PC-3 (cell line): ENCODE measurements around the gene ARHGEF39. TPM values are rescaled to one million over a fixed set of nuclear protein-coding genes. Genes with fewer than 3 reads are reported as not detected.
A peak's percentile ranks its signal among the peaks of the same experiment; 100 is the strongest.

ENCODE experiments used
- ATAC-seq: fragments of 200-7000 bp; cut with Tn5 transposase; 2 replicates; pipeline ENCODE4 v1.9.1; 2020; ENCODE audit warnings: mild to moderate bottlenecking, moderate library complexity
- BruUV-seq: library from RNA; stranded (reverse); fragments of 400-500 nt; replicated peaks from 2 replicates; lab custom pipeline; 2021; lab: Mats Ljungman, UMichigan
- CTCF ChIA-PET: fragments of 300-600 bp; sonication (Branson Sonifier 250); formaldehyde crosslinking; loops from one replicate; lab custom pipeline; 2022; ENCODE audit warnings: antibody characterized with exemption; lab: Charles Lee
- POLR2A ChIA-PET: fragments of 300-600 bp; sonication (Branson Sonifier 250); formaldehyde crosslinking; loops from one replicate; lab custom pipeline; 2022; ENCODE audit warnings: antibody characterized with exemption; ENCODE audit not compliant: unreplicated experiment; lab: Charles Lee
- DNase-seq: peaks from one replicate; pipeline ENCODE4 v3.0.0-alpha.2; 2015
- H2AFZ ChIP-seq: fragments of 300-600 bp; sonication (generic); 2 replicates; pipeline ENCODE4 v1.6.0; 2016; ENCODE audit warnings: antibody characterized with exemption, low read length
- H3F3A ChIP-seq: fragments of 300-600 bp; sonication (generic); one replicate; pipeline ENCODE4 v1.6.0; 2017; ENCODE audit warnings: antibody characterized with exemption, low read length, control low read depth, mild to moderate bottlenecking; ENCODE audit not compliant: unreplicated experiment
- H3K27ac ChIP-seq: fragments of 300-600 bp; sonication (generic); 2 replicates; pipeline ENCODE4 v1.5.1; 2016; ENCODE audit warnings: mild to moderate bottlenecking, low read length
- H3K27me3 ChIP-seq: fragments of 300-600 bp; sonication (generic); 2 replicates; pipeline ENCODE4 v1.6.1; 2016; ENCODE audit warnings: low read length, mixed read lengths
- H3K36me3 ChIP-seq: fragments of 300-600 bp; sonication (generic); 2 replicates; pipeline ENCODE4 v1.6.1; 2016; ENCODE audit warnings: low read depth, mixed run types, low read length, mixed read lengths
- H3K4me1 ChIP-seq: fragments of 300-600 bp; sonication (generic); 2 replicates; pipeline ENCODE4 v1.5.1; 2016; ENCODE audit warnings: low read length; ENCODE audit not compliant: insufficient read depth
- H3K4me2 ChIP-seq: fragments of 300-600 bp; sonication (generic); 2 replicates; pipeline ENCODE4 v1.6.0; 2016; ENCODE audit warnings: low read length
- H3K4me3 ChIP-seq: fragments of 300-600 bp; sonication (generic); 2 replicates; pipeline ENCODE4 v1.5.1; 2016; ENCODE audit warnings: mild to moderate bottlenecking, low read length, mixed read lengths
- H3K79me2 ChIP-seq: fragments of 300-600 bp; sonication (generic); 2 replicates; pipeline ENCODE4 v1.6.1; 2017; ENCODE audit warnings: low read length, mixed read lengths
- H3K9ac ChIP-seq: fragments of 300-600 bp; sonication (generic); 2 replicates; pipeline ENCODE4 v1.6.0; 2016; ENCODE audit warnings: mild to moderate bottlenecking, low read length
- H3K9me2 ChIP-seq: fragments of 300-600 bp; sonication (generic); replicated peaks from 2 replicates; pipeline ENCODE4 v1.6.1; 2016; ENCODE audit warnings: mixed run types, low read length, mixed read lengths
- H3K9me3 ChIP-seq: fragments of 300-600 bp; sonication (generic); 2 replicates; pipeline ENCODE4 v1.6.1; 2016; ENCODE audit warnings: low read length, mixed read lengths
- H4K20me1 ChIP-seq: fragments of 300-600 bp; sonication (generic); 2 replicates; pipeline ENCODE4 v1.6.1; 2016; ENCODE audit warnings: low read length, mixed read lengths
- CTCF ChIP-seq: fragments of 300-600 bp; sonication (generic); conservative IDR thresholded peaks from 2 replicates; pipeline ENCODE4 v1.5.1; 2017; ENCODE audit warnings: antibody characterized with exemption, low read depth, mild to moderate bottlenecking, low read length
- EZH2 ChIP-seq: fragments of 300-600 bp; sonication (generic); IDR thresholded peaks from one replicate; pipeline ENCODE4 v1.6.1; 2017; ENCODE audit warnings: antibody characterized with exemption, mild to moderate bottlenecking, low read length; ENCODE audit not compliant: unreplicated experiment
- EZH2phosphoT487 ChIP-seq: fragments of 300-600 bp; sonication (generic); IDR thresholded peaks from 2 replicates; pipeline ENCODE4 v1.6.1; 2018; ENCODE audit warnings: mild to moderate bottlenecking, antibody characterized with exemption, low read length, borderline replicate concordance
- intact Hi-C: fragments of 100-400 bp; cut with micrococcal nuclease; formaldehyde crosslinking; loops from 2 replicates; pipeline ENCODE4 v1.9.0; 2023
- total RNA-seq: library from RNA; depleted of rRNA; stranded (reverse); fragments of >200 nt; gene quantifications from 2 replicates; pipeline ENCODE4 v1.2.3, GENCODE V29; 2014

Gene ARHGEF39
- total RNA-seq, 1 experiment from 2014 or later = 2.6 TPM

- POLR2A ChIA-PET = no interaction called here
- Histone ChIP-seq H2AFZ (0 out of 2 replicates have a peak overlapping the region, but pooled peaks have one; percentile 34), H3K4me3 (no peak overlapping the region), H3F3A (no peaks in the 10 kb centered on the region), H3K36me3 (no peaks in the 10 kb centered on the region), H3K9me3 (no peaks in the 10 kb centered on the region), H4K20me1 (no peaks in the 10 kb centered on the region), H3K4me2 (peak overlapping the region; percentile 26; the same call in 1 of the 2 replicates), H3K4me1 (peaks cover 28% of the 10 kb centered on the region), H3K9me2 (no peaks in the 10 kb centered on the region), H3K27me3 (no peaks in the 10 kb centered on the region), H3K79me2 (peaks cover 4% of the 10 kb centered on the region), H3K27ac (peak overlapping the region; percentile 23), H3K9ac (no peak overlapping the region)
- CTCF ChIA-PET = no interaction called here
- ATAC-seq (peak; percentile 21; the same call in 1 of the 2 replicates), DNase-seq (peak; percentile 66)
- intact Hi-C loops = no loop called here
- TF ChIP-seq CTCF (no peak), EZH2 (no peak), EZH2phosphoT487 (no peak)
- no TSS peak for BruUV-seq
Observed at GRCh38 chr9:35669331-35670145, 4.5 kb upstream of the ARHGEF39 start.

- POLR2A ChIA-PET = no interaction called here
Observed at GRCh38 chr9:35667939-35668338, 2.9 kb upstream of the ARHGEF39 start.

More at GRCh38 chr9:35667939-35668338, 2.9 kb upstream of the ARHGEF39 start:
- H3K27ac ChIP-seq = no peak overlapping the region
- H3K9ac ChIP-seq = no peak overlapping the region
- no peak overlapping the region for H2AFZ ChIP-seq
- CTCF ChIA-PET = no interaction called here
- no peaks in the 10 kb centered on the region for H3K27me3 ChIP-seq
- H3K4me1 ChIP-seq = peaks cover 35% of the 10 kb centered on the region
- H3K4me2 ChIP-seq = no peak overlapping the region
- H4K20me1 ChIP-seq = no peaks in the 10 kb centered on the region
- intact Hi-C loops = no loop called here
- no peaks in the 10 kb centered on the region for H3K36me3 ChIP-seq
- H3K9me3 ChIP-seq = no peaks in the 10 kb centered on the region
- H3F3A ChIP-seq = no peaks in the 10 kb centered on the region
- no peak for ATAC-seq
- TF ChIP-seq EZH2 = no peak
- TF ChIP-seq CTCF = no peak
- no peak for TF ChIP-seq EZH2phosphoT487
- no peak overlapping the region for H3K4me3 ChIP-seq
- DNase-seq = no peak
- peaks cover 11% of the 10 kb centered on the region for H3K79me2 ChIP-seq
- no peaks in the 10 kb centered on the region for H3K9me2 ChIP-seq
- no TSS peak for BruUV-seq
